Coronary artery (tissue), 2 donors: Measurements from ENCODE around the gene FBXW10B.
"Not testable (repeated sequence)": the region's sequence is repeated elsewhere in the genome, so short reads cannot be mapped to it uniquely, and the experiment has no call there.

ENCODE experiments used
- DNase-seq: peaks from one replicate; pipeline ENCODE4 v3.0.0-alpha.2; 2017; ENCODE audit warnings: low spot score
- H3K27ac ChIP-seq, 2 donors: fragments of 200-600 bp; sonication (generic); one replicate each; pipeline ENCODE4 v1.5.1; 2016 to 2019
- H3K4me3 ChIP-seq: fragments of 200-600 bp; sonication (generic); 2 replicates; pipeline ENCODE4 v1.5.1; 2016; ENCODE audit warnings: mild to moderate bottlenecking, moderate library complexity
- TF ChIP-seq, protein P1 (sequence below): fragments of 200-600 bp; sonication (generic); IDR thresholded peaks from one replicate; pipeline ENCODE4 v1.5.1; 2019; ENCODE audit warnings: antibody characterized with exemption

The FBXW10B gene

DNA sequence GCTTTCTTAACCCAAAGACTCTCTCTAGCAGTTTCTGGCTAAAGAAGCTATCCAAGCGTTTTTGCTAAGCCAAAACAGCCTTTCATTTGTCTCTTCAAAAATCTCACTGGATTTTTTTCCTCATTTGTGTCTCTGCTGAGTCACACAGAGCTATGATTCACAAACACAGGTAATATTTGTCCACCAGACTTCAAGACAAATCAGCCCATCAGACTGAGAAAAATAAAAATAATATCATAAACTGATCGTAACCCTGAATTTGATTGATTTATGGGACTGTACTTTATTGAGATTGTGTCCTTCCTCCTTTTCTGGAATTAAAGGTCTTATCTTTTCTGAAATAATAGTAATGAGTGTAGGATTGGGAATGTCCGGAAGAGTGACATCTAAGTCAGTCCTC is 38.8 kb upstream of the FBXW10B start:
- TF ChIP-seq, protein P1, sequence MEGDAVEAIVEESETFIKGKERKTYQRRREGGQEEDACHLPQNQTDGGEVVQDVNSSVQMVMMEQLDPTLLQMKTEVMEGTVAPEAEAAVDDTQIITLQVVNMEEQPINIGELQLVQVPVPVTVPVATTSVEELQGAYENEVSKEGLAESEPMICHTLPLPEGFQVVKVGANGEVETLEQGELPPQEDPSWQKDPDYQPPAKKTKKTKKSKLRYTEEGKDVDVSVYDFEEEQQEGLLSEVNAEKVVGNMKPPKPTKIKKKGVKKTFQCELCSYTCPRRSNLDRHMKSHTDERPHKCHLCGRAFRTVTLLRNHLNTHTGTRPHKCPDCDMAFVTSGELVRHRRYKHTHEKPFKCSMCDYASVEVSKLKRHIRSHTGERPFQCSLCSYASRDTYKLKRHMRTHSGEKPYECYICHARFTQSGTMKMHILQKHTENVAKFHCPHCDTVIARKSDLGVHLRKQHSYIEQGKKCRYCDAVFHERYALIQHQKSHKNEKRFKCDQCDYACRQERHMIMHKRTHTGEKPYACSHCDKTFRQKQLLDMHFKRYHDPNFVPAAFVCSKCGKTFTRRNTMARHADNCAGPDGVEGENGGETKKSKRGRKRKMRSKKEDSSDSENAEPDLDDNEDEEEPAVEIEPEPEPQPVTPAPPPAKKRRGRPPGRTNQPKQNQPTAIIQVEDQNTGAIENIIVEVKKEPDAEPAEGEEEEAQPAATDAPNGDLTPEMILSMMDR = no peak
- Histone ChIP-seq H3K27ac (no peak overlapping the region), H3K4me3 (no peak overlapping the region)
- DNase-seq = no peak

DNA sequence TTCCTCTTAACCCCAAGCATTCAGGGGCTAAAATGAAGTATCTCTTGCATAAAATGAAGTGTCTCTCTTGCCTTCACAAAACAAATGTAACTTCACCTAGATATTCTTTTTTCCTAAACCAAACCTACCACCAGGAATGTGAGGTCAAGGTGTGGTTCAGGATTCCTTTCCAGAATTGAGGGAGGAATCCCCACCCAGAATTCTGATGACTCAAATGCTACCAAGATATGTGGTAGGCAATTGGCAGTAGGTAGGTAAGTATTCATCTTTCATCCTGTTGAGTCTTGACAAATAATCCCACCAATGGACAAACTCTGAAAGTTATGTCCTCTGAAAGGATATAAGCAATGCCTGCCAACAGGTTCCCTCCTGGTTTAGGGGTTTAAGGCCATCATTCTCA is 38.4 kb upstream of the FBXW10B start:
- no peak for DNase-seq
- H3K4me3 ChIP-seq = no peak overlapping the region
- no peak overlapping the region for H3K27ac ChIP-seq
- TF ChIP-seq, protein P1 = no peak

DNA sequence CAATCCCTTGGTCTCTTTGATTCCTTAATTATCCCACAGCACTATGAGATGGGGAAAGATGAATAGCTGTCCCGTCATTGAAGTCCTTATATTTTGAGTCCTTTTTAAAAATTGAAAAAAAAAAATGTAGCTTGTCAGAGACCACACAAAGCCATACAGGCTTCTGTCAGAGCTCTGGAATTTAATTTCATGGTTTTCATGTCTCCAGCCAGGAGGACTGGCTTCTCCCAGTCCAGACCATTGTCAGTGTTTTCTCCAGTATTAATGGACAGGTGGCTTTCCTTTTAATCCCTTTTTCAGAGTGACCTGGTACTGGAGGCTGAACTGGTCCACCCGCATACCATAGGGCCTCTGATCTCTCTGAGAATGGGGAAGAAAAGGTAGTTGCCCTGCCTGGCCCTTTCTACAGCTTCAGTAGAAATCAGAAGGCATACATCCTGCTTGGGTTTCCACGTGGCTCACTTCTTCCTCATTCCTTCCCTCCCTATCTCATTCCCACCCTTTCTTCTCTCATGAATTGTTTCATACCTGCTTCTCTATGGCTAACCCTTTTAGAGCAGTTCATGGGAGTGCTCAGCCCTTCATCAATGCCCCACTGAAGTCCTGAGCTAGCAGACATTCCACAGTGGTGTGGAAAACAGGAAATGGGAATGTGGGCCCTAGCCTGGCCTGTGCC is 35.5 kb upstream of the FBXW10B start:
- no peak for DNase-seq
- H3K27ac ChIP-seq = no peak overlapping the region
- H3K4me3 ChIP-seq = no peak overlapping the region
- TF ChIP-seq, protein P1 = no peak

DNA sequence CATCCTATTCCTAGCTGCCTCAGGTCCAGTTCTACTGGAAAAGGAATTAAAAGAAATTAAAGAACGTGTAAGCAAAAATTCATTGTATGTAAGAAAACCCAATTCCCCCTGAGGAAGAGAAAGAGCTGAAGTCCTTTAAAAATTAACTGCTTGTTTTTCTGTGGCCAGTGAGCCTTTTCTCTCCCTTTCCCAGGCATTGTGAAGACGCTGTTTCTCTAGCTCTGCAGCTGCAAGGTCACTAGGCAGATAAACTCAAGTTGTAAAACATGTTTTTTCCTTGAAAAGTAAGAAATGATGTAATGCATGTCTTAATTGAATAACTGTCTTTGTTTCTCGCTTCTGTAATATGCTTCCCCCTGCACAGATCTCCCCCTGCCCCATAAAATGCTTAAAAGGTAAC is 34.9 kb upstream of the FBXW10B start:
- H3K27ac ChIP-seq, H3K4me3 ChIP-seq, DNase-seq: not testable (repeated sequence)

DNA sequence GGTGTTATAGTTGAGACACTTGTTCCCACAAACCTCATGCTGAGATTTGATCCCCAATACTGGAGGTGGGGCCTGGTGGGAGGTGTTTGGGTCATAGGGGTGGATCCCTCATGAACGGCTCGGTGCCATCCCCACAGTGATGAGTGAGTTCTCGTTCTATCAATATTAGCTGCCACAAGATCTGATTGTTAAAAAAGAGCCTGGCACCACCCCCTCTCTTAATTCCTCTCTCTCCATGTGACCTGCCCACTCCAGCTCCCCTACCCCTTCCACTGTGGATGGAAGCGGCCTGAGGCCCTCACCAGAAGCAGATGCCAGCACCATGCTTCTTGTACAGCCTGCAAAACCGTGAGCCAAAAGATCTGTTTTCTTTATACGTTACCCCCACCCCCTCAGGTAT is 33.5 kb upstream of the FBXW10B start:
- TF ChIP-seq, protein P1 = no peak
- DNase-seq = no peak
- H3K4me3 ChIP-seq = no peak overlapping the region
- no peak overlapping the region for H3K27ac ChIP-seq

DNA sequence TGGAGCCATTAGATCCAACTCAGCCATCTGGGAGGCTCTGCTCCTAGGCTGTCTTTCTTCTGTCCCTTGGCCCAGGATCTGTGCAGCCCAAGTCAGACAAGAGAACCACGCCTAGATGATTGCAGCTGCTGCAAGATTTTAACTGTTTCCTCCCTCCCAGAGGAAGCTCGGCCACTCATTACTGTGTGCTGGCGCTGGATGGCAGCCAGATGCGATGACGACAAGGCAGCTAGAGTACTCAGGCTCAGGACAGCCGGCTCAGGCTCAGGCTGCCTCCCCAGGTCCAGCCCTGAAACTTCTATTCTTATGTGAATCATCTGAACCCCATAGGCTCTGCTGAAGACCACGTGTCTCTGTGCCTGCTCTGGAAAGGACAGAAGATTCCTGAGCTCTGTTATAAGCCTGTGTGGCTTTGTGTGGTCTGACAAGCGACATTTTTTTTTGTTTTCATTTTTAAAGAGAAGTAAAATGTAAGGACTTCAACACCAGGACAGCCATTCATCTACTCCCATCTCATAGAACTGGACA is 32.1 kb upstream of the FBXW10B start:
- TF ChIP-seq, protein P1 = no peak
- Histone ChIP-seq H3K27ac (peak overlapping the region; percentile 67 to 84), H3K4me3 (peak overlapping the region; percentile 74)
- peak; percentile 95 for DNase-seq

DNA sequence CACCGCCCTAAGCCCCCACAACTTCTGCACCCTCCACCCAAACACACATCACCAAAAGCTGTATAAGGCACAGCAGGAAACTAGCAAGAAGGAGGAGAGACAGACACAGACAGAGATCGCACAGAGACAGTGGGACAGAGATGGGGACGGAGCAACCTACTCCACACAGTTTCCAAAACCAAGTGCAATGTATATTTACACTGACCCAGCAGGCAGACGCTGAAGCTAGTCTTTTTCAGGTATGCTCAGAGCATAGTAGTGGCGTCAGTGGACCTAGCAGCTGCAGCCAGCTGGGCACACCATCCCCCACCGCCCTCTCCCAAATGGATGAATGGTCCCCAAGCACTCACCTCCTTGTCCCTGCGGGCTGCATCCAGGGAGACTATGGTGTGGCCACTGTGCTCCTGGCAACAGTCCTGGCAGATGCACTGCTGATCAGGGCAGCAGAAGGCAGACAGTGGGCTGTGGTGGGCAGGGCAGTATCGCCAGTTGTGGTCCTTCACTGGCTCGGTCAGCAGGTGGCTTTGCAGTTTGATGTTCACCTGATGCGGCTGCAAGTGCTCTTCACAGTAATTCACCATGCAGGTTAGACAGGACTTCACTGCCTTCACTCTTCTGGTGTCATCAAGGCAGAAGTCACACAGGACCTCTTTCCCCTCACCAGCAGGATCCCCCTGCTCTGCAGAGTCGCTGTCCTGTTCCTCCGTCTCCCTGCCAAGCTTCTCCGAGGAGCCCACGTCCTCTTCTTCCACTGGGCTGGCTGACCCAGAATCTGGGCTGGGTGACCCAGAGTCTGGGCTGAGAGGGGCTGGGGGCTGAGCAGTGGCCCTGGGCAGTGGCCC is 31.5 kb upstream of the FBXW10B start:
- TF ChIP-seq, protein P1 = no peak
- Histone ChIP-seq H3K27ac (peak overlapping the region; percentile 67 to 84), H3K4me3 (peak overlapping the region; percentile 74)
- DNase-seq = peak; percentile 77
